Mucosa of rectum (tissue), 2 donors: ENCODE results near the gene FOXN3.

ENCODE experiments used
- H3K27ac ChIP-seq, 2 donors: one replicate each; pipeline ENCODE4 v1.7.0; 2013; ENCODE audit warnings: inconsistent platforms in 2 of 2, low read depth in 2 of 2, low read length in 2 of 2
- H3K27me3 ChIP-seq, 2 donors: one replicate each; pipeline ENCODE4 v1.7.0; 2013; ENCODE audit warnings: low read length in 2 of 2; ENCODE audit not compliant: control insufficient read depth in 2 of 2, insufficient read depth in 2 of 2
- H3K36me3 ChIP-seq, 2 donors: one replicate each; pipeline ENCODE4 v1.7.0; 2013; ENCODE audit warnings: low read length in 2 of 2; ENCODE audit not compliant: control insufficient read depth in 2 of 2, insufficient read depth in 2 of 2
- H3K4me1 ChIP-seq, 2 donors: one replicate each; pipeline ENCODE4 v1.7.0; 2013; ENCODE audit warnings: low read length in 2 of 2, mild to moderate bottlenecking in 1 of 2; ENCODE audit not compliant: control insufficient read depth in 2 of 2, insufficient read depth in 2 of 2
- H3K4me3 ChIP-seq, 2 donors: one replicate each; pipeline ENCODE4 v1.7.0; 2013; ENCODE audit warnings: low read length in 2 of 2
- H3K9ac ChIP-seq, 2 donors: one replicate each; pipeline ENCODE4 v1.7.0; 2013; ENCODE audit warnings: low read length in 2 of 2, low read depth in 1 of 2, mild to moderate bottlenecking in 1 of 2
- H3K9me3 ChIP-seq, 2 donors: one replicate each; pipeline ENCODE4 v1.7.0; 2013; ENCODE audit warnings: low read length in 2 of 2; ENCODE audit not compliant: control insufficient read depth in 2 of 2
- donor health status: healthy.
- donor health status: Normal muscosa, but diverticular disease.

FOXN3 gene

GRCh38 chr14:89399594-89400068 lies 17.4 kb downstream of the FOXN3 start:
- H3K27ac ChIP-seq: no peak overlapping the region
- H3K36me3 ChIP-seq: peaks cover 0 to 6% of the 10 kb centered on the region in 2 donors
- no peaks in the 10 kb centered on the region for H3K27me3 ChIP-seq
- peaks cover 0 to 4% of the 10 kb centered on the region in 2 donors for H3K4me1 ChIP-seq
- H3K4me3 ChIP-seq: no peak overlapping the region
- no peaks in the 10 kb centered on the region for H3K9me3 ChIP-seq
- H3K9ac ChIP-seq: no peak overlapping the region

- H3K36me3 ChIP-seq: peaks cover 0 to 6% of the 10 kb centered on the region in 2 donors
- H3K27me3 ChIP-seq: no peaks in the 10 kb centered on the region
- peaks cover 0 to 4% of the 10 kb centered on the region in 2 donors for H3K4me1 ChIP-seq
- no peak overlapping the region for H3K4me3 ChIP-seq
- H3K9me3 ChIP-seq: no peaks in the 10 kb centered on the region
- peak overlapping the region in 1 of 2 donors; percentile 2 for H3K27ac ChIP-seq
- no peak overlapping the region for H3K9ac ChIP-seq
Observed at GRCh38 chr14:89399157-89399556, 17.9 kb downstream of the FOXN3 start.

GRCh38 chr14:89397569-89398230 lies 19.3 kb downstream of the FOXN3 start:
- Histone ChIP-seq H3K27me3 (no peaks in the 10 kb centered on the region), H3K4me1 (peaks cover 0 to 4% of the 10 kb centered on the region in 2 donors), H3K9me3 (no peaks in the 10 kb centered on the region), H3K9ac (no peak overlapping the region), H3K36me3 (peaks cover 0 to 6% of the 10 kb centered on the region in 2 donors), H3K4me3 (no peak overlapping the region), H3K27ac (no peak overlapping the region)

- H3K4me1 ChIP-seq: peaks cover 0 to 4% of the 10 kb centered on the region in 2 donors
- H3K9ac ChIP-seq: no peak overlapping the region
- no peak overlapping the region for H3K4me3 ChIP-seq
- peaks cover 0 to 4% of the 10 kb centered on the region in 2 donors for H3K36me3 ChIP-seq
- H3K9me3 ChIP-seq: no peaks in the 10 kb centered on the region
- no peaks in the 10 kb centered on the region for H3K27me3 ChIP-seq
- H3K27ac ChIP-seq: no peak overlapping the region
Observed at GRCh38 chr14:89394972-89395371, 22.1 kb downstream of the FOXN3 start.

- Histone ChIP-seq H3K36me3 (peaks cover 0 to under 1% of the 10 kb centered on the region in 2 donors), H3K27me3 (no peaks in the 10 kb centered on the region), H3K27ac (no peak overlapping the region), H3K4me3 (no peak overlapping the region), H3K4me1 (no peaks in the 10 kb centered on the region), H3K9ac (no peak overlapping the region), H3K9me3 (no peaks in the 10 kb centered on the region)
Observed at GRCh38 chr14:89393222-89393745, 23.7 kb downstream of the FOXN3 start.

GRCh38 chr14:89392181-89392580 lies 24.9 kb downstream of the FOXN3 start:
- Histone ChIP-seq H3K36me3 (peaks cover 0 to 3% of the 10 kb centered on the region in 2 donors), H3K9me3 (no peaks in the 10 kb centered on the region), H3K27ac (no peak overlapping the region), H3K27me3 (no peaks in the 10 kb centered on the region), H3K4me3 (no peak overlapping the region), H3K4me1 (peaks cover 0 to 2% of the 10 kb centered on the region in 2 donors), H3K9ac (no peak overlapping the region)

GRCh38 chr14:89391556-89391955 lies 25.5 kb downstream of the FOXN3 start:
- Histone ChIP-seq H3K36me3 (peaks cover 0 to 3% of the 10 kb centered on the region in 2 donors), H3K27ac (no peak overlapping the region), H3K4me3 (no peak overlapping the region), H3K27me3 (no peaks in the 10 kb centered on the region), H3K9ac (no peak overlapping the region), H3K9me3 (no peaks in the 10 kb centered on the region), H3K4me1 (peaks cover 0 to 2% of the 10 kb centered on the region in 2 donors)

GRCh38 chr14:89391123-89391522 lies 25.9 kb downstream of the FOXN3 start:
- H3K27ac ChIP-seq: no peak overlapping the region
- H3K9me3 ChIP-seq: no peaks in the 10 kb centered on the region

GRCh38 chr14:89388853-89389252 lies 28.2 kb downstream of the FOXN3 start:
- H3K9me3 ChIP-seq: no peaks in the 10 kb centered on the region
- H3K9ac ChIP-seq: no peak overlapping the region
- H3K27me3 ChIP-seq: no peaks in the 10 kb centered on the region
- H3K27ac ChIP-seq: no peak overlapping the region
- H3K4me1 ChIP-seq: peaks cover 2 to 6% of the 10 kb centered on the region in 2 donors
- H3K36me3 ChIP-seq: peaks cover 0 to 3% of the 10 kb centered on the region in 2 donors
- H3K4me3 ChIP-seq: no peak overlapping the region

More at GRCh38 chr14:89391123-89391522, 25.9 kb downstream of the FOXN3 start:
- Histone ChIP-seq H3K4me3 (no peak overlapping the region), H3K27me3 (no peaks in the 10 kb centered on the region), H3K9ac (no peak overlapping the region), H3K4me1 (peaks cover 0 to 2% of the 10 kb centered on the region in 2 donors), H3K36me3 (peaks cover 0 to 3% of the 10 kb centered on the region in 2 donors)

GRCh38 chr14:89387922-89388685 lies 28.9 kb downstream of the FOXN3 start:
- Histone ChIP-seq H3K27me3 (no peaks in the 10 kb centered on the region), H3K4me1 (peaks cover 2 to 6% of the 10 kb centered on the region in 2 donors), H3K9ac (no peak overlapping the region), H3K27ac (no peak overlapping the region), H3K36me3 (peaks cover 0 to 3% of the 10 kb centered on the region in 2 donors), H3K4me3 (no peak overlapping the region), H3K9me3 (no peaks in the 10 kb centered on the region)
